ENCODE measurements around the gene KRTCAP2.
"Not testable (repeated sequence)": the region's sequence is repeated elsewhere in the genome, so short reads cannot be mapped to it uniquely, and the experiment has no call there.

The KRTCAP2 gene

GRCh38 chr1:155168456-155169210 is 4.5 kb downstream of the KRTCAP2 start:
- no peak for DNase-seq (ENCODE audit: low read depth, low spot score)

GRCh38 chr1:155168105-155168445 is 5.0 kb downstream of the KRTCAP2 start:
- DNase-seq (ENCODE audit: low read depth, low spot score), result not testable (repeated sequence)

GRCh38 chr1:155167166-155168104 is 5.7 kb downstream of the KRTCAP2 start:
- DNase-seq (ENCODE audit: low read depth, low spot score), result no peak

- no peak for DNase-seq (ENCODE audit: low read depth, low spot score)
Observed at GRCh38 chr1:155166471-155167165, 6.5 kb downstream of the KRTCAP2 start.

- no peak for DNase-seq (ENCODE audit: low read depth, low spot score)
Observed at GRCh38 chr1:155166051-155166470, 7.0 kb downstream of the KRTCAP2 start.

- DNase-seq (ENCODE audit: low read depth, low spot score), result not testable (repeated sequence)
Observed at GRCh38 chr1:155164625-155165024, 8.5 kb downstream of the KRTCAP2 start.

GRCh38 chr1:155163785-155164184 is 9.3 kb downstream of the KRTCAP2 start:
- DNase-seq (ENCODE audit: low read depth, low spot score), result not testable (repeated sequence)

GRCh38 chr1:155162631-155163030 is 10.5 kb downstream of the KRTCAP2 start:
- DNase-seq (ENCODE audit: low read depth, low spot score), result not testable (repeated sequence)

- no peak for DNase-seq (ENCODE audit: low read depth, low spot score)
Observed at GRCh38 chr1:155160128-155160527, 13.0 kb downstream of the KRTCAP2 start.

- DNase-seq (ENCODE audit: low read depth, low spot score), result no peak
Observed at GRCh38 chr1:155158991-155159390, 14.1 kb downstream of the KRTCAP2 start.

GRCh38 chr1:155155996-155156643 is 17.0 kb downstream of the KRTCAP2 start:
- not testable (repeated sequence) for DNase-seq (ENCODE audit: low read depth, low spot score)

- DNase-seq (ENCODE audit: low read depth, low spot score), result no peak
Observed at GRCh38 chr1:155145491-155145890, 27.6 kb downstream of the KRTCAP2 start.

- no peak for DNase-seq (ENCODE audit: low read depth, low spot score)
Observed at GRCh38 chr1:155141749-155142148, 31.4 kb downstream of the KRTCAP2 start.

GRCh38 chr1:155140630-155140953 is 32.5 kb downstream of the KRTCAP2 start:
- no peak for DNase-seq (ENCODE audit: low read depth, low spot score)

GRCh38 chr1:155139895-155140629 is 33.0 kb downstream of the KRTCAP2 start, which contains the start of gene DPM3:
Gene DPM3 (minus strand): TSS chr1:155140531. CDS start chr1:155140240, 291 bp downstream.
- DNase-seq (ENCODE audit: low read depth, low spot score), result no peak

- no peak for DNase-seq (ENCODE audit: low read depth, low spot score)
Observed at GRCh38 chr1:155137154-155137949, 35.8 kb downstream of the KRTCAP2 start.

GRCh38 chr1:155136748-155137147 is 36.4 kb downstream of the KRTCAP2 start:
- no peak for DNase-seq (ENCODE audit: low read depth, low spot score)

- no peak for DNase-seq (ENCODE audit: low read depth, low spot score)
Observed at GRCh38 chr1:155135415-155136028, 37.6 kb downstream of the KRTCAP2 start, which contains the start of gene SLC50A1. Gene SLC50A1 (plus strand): TSS chr1:155135852. CDS start chr1:155135912, 60 bp downstream.

- DNase-seq (ENCODE audit: low read depth, low spot score), result no peak
Observed at GRCh38 chr1:155134880-155135414, 38.2 kb downstream of the KRTCAP2 start.
